Esophagus muscularis mucosa (tissue), 4 donors: Measurements from ENCODE around the gene DOK7. TPM values are rescaled to one million over a fixed set of nuclear protein-coding genes. Genes with fewer than 3 reads are reported as not detected.

Experiments
- DNase-seq: peaks from one replicate; pipeline ENCODE4 v3.0.0-alpha.2; 2017; ENCODE audit errors: extremely low spot score
- H3K27ac ChIP-seq, 4 donors: fragments of 200-600 bp; sonication (generic); replicated peaks in 1 of 4; 1 replicate in 3 of 4; 2 replicates in 1 of 4; pipeline ENCODE4 v1.5.1; 2016 to 2019; ENCODE audit warnings: mild to moderate bottlenecking in 1 of 4
- H3K27me3 ChIP-seq, 4 donors: fragments of 200-600 bp; sonication (generic); one replicate each; pipeline versions ENCODE4 v1.5.1 to v1.6.0; 2016 to 2019
- H3K36me3 ChIP-seq, 4 donors: fragments of 200-600 bp; sonication (generic); one replicate each; pipeline ENCODE4 v1.5.1; 2016 to 2019
- H3K4me1 ChIP-seq, 4 donors: fragments of 200-600 bp; sonication (generic); one replicate each; pipeline ENCODE4 v1.5.1; 2016 to 2019
- H3K4me3 ChIP-seq, 4 donors: fragments of 200-600 bp; sonication (generic); 1 replicate in 2 of 4; 2 replicates in 2 of 4; pipeline ENCODE4 v1.5.1; 2016 to 2019; ENCODE audit warnings: mild to moderate bottlenecking in 4 of 4, moderate library complexity in 1 of 4
- H3K9me3 ChIP-seq, 4 donors: fragments of 200-600 bp; sonication (generic); 1 replicate in 3 of 4; 2 replicates in 1 of 4; pipeline ENCODE4 v1.5.1; 2016 to 2019
- CTCF ChIP-seq, 3 experiments: fragments of 200-600 bp in 2 of 3; fragments of 450-650 bp in 1 of 3; sonication (generic) in 2 of 3; IDR thresholded peaks; one replicate each; pipeline ENCODE4 v1.5.1; 2017 to 2019; ENCODE audit warnings: antibody characterized with exemption in 3 of 3, mild to moderate bottlenecking in 2 of 3, moderate library complexity in 1 of 3
- EP300 ChIP-seq: sonication (generic); formaldehyde crosslinking; IDR thresholded peaks from one replicate; pipeline ENCODE4 v1.6.1; 2017; ENCODE audit warnings: antibody characterized with exemption
- POLR2A ChIP-seq: fragments of 450-650 bp; IDR thresholded peaks from one replicate; pipeline ENCODE4 v1.6.1; 2017; ENCODE audit warnings: antibody characterized with exemption, moderate library complexity, mild to moderate bottlenecking, low read depth
- POLR2AphosphoS5 ChIP-seq, 2 donors: sonication (generic); formaldehyde crosslinking; IDR thresholded peaks; one replicate each; pipeline ENCODE4 v1.6.1; 2017; ENCODE audit warnings: antibody characterized with exemption in 2 of 2
- WGBS: methylation state at CpG from one replicate; pipeline ENCODE4 v1.1.5; 2018; 5-methylcytosine and 5-hydroxymethylcytosine counted together
- intact Hi-C: fragments of 100-400 bp; cut with DNase I; formaldehyde crosslinking; loops from one replicate; pipeline ENCODE4 v1.15.1; 2023
- total RNA-seq, 4 donors: library from RNA; depleted of rRNA; stranded (reverse); fragments of >200 nt; gene quantifications; one replicate each; pipeline versions ENCODE4 v1.1.0 to v1.2.1, GENCODE V29; 2016

Gene DOK7
- total RNA-seq, 4 donors from 2014 or later = 0.50 to 1.7 (median 1.4) TPM

DNA sequence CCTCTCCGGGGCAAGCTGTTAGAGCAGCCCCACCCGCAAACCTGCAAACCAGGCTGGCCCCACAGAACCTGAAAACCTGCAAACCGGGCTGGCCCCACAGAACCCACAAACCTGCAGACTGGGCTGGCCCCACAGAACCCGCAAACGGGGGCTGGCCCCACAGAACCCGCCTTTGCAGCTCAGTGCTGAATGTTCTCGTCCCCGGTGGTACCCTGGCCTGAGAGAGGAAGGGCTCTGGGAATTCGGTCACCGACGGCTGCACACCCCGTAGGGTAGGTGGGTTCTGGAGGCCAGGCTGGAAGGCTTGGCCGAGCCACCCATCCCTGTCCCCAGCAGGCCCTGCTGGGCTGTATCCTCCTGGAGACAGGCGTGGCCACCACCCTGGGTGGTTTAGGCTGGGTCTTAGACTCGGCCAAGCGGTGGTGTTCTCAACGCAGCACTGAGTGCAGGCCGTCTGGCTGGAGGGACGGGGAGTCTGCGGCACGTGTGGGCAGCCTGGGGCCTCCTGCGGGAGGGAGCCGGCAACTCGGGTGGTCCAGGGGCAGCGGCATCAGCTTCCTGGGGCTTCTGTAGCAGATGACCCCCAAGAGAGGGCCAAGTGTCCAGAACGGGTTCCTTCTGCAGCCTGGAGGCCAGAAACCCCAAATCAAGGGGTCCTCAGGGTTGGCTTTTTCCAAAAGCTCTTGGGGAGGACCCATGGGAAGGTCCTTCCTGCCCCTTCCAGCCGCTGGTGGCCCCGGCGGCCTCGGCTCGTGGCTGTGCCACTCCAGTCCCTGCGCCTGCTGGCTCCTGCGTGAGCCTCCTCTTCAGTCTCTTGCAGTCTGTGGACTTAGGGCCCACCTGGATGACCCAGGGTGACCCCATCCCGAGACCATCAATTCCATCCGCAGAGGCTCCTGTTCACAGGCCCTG is 15.6 kb downstream of the DOK7 start:
- H3K27ac ChIP-seq = no peak overlapping the region
- no peak overlapping the region for H3K4me3 ChIP-seq
- intact Hi-C loops = no loop called here
- peaks cover 0 to 8% (median 0%) of the 10 kb centered on the region in 4 donors for H3K36me3 ChIP-seq
- TF ChIP-seq EP300 (no peak), POLR2AphosphoS5 (IDR thresholded peaks at IDR 0.05) (no peak), POLR2A (no peak), CTCF (IDR thresholded peaks at IDR 0.05) (no peak)
- no peaks in the 10 kb centered on the region for H3K9me3 ChIP-seq
- no peak for DNase-seq
- 86% methylated on average over 22 of the region's 35 CpGs for WGBS
- peaks cover 0 to 86% (median 0%) of the 10 kb centered on the region in 4 donors for H3K27me3 ChIP-seq
- H3K4me1 ChIP-seq = peaks cover 7 to 28% (median 10%) of the 10 kb centered on the region in 4 donors

GRCh38 chr4:3479358-3480101 is 16.4 kb downstream of the DOK7 start:
- intact Hi-C loops = no loop called here
- DNase-seq = no peak
- Histone ChIP-seq H3K36me3 (peaks cover 0 to 8% (median 0%) of the 10 kb centered on the region in 4 donors), H3K27ac (no peak overlapping the region), H3K4me1 (peaks cover 8 to 30% (median 10%) of the 10 kb centered on the region in 4 donors), H3K9me3 (no peaks in the 10 kb centered on the region), H3K4me3 (no peak overlapping the region), H3K27me3 (peaks cover 0 to 86% (median 0%) of the 10 kb centered on the region in 4 donors)
- TF ChIP-seq EP300 = no peak
- TF ChIP-seq POLR2AphosphoS5 (IDR thresholded peaks at IDR 0.05) = no peak
- TF ChIP-seq POLR2A = no peak
- no peak for TF ChIP-seq CTCF (IDR thresholded peaks at IDR 0.05)
- 87% methylated on average over 18 of the region's 25 CpGs for WGBS

DNA sequence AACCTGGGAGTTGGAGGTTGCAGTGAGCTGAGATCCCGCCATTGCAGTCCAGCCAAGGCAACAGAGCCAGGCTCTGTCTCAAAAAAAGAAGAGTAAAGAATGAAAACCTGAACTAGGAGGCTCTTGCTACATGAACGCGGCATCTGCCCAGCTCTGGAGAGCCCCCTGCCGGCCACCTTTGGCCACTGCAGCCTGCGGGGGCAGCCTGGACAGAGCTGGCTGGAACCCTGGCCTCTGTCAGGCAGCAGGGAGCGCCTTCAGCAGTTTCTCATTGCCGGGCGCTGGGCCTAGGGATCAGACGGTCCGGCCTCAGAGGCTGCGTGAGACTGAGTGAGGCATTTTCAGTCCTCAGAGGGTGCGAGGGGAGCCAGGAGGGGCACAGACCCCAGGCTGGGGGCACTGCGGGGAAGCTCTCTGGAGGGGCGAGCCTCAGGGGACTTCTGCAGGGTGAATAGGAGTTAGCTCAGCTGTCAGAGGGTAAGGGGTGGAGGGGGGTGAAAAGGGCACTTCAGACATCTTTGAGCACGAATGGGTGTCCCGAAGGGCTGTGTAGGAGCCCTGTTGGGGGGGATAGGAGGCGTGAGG is 17.5 kb downstream of the DOK7 start:
- Histone ChIP-seq H3K9me3 (no peaks in the 10 kb centered on the region), H3K36me3 (peaks cover 0 to 8% (median 0%) of the 10 kb centered on the region in 4 donors), H3K4me3 (no peak overlapping the region), H3K27ac (no peak overlapping the region), H3K27me3 (peaks cover 0 to 86% (median 0%) of the 10 kb centered on the region in 4 donors), H3K4me1 (peaks cover 12 to 41% (median 16%) of the 10 kb centered on the region in 4 donors)
- WGBS = 27% methylated on average over 13 of the region's 17 CpGs
- TF ChIP-seq EP300 (no peak), POLR2AphosphoS5 (IDR thresholded peaks at IDR 0.05) (no peak), POLR2A (no peak), CTCF (IDR thresholded peaks at IDR 0.05) (peak; percentile 92 to 100 (median 95))
- no peak for DNase-seq
- intact Hi-C loops = no loop called here

- Histone ChIP-seq H3K9me3 (no peaks in the 10 kb centered on the region), H3K27ac (no peak overlapping the region), H3K4me3 (no peak overlapping the region), H3K4me1 (peaks cover 12 to 45% (median 16%) of the 10 kb centered on the region in 4 donors), H3K27me3 (peaks cover 0 to 86% (median 0%) of the 10 kb centered on the region in 4 donors), H3K36me3 (peaks cover 0 to 8% (median 0%) of the 10 kb centered on the region in 4 donors)
- 61% methylated on average over 5 of the region's 5 CpGs for WGBS
- DNase-seq = no peak
- intact Hi-C loops = no loop called here
- TF ChIP-seq EP300 (no peak), POLR2AphosphoS5 (IDR thresholded peaks at IDR 0.05) (no peak), CTCF (IDR thresholded peaks at IDR 0.05) (no peak), POLR2A (no peak)
Observed at GRCh38 chr4:3481113-3481531, 18.0 kb downstream of the DOK7 start.
